T-helper 2 cell treated with Interferon-gamma antibody and Interleukin-4, amounts not matched to agents 100 ng/mL and 5 ng/mL, for 36 hours (primary cell): ENCODE results near the gene LDB3. TPM values are rescaled to one million over a fixed set of nuclear protein-coding genes. Genes with fewer than 3 reads are reported as not detected.
"Not testable (repeated sequence)": the region's sequence is repeated elsewhere in the genome, so short reads cannot be mapped to it uniquely, and the experiment has no call there.

Experiments used
- intact Hi-C: fragments of 100-400 bp; cut with micrococcal nuclease; formaldehyde crosslinking; loops from one replicate; pipeline ENCODE4 v1.15.1; 2023
- total RNA-seq: library from RNA; stranded (reverse); gene quantifications from 2 replicates; pipeline ENCODE4 v1.2.3, GENCODE V29; 2022

The LDB3 gene
- total RNA-seq, 1 donor from 2014 or later: 0.05 TPM

DNA sequence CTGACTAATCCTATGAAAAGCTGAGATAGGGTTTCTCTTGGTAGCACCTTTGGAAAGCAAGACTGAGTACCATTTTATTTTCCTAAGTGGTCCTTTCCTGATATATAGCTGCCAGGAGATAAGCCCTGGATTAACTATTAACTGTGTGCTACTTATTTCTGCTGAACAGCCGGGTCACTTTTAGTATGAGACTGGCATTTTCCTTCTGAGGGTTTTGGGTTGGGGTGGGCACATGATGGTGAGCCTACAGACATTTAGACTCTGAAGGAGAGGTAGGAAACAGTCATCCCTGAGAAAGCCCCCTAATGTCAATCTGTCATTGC, 58.3 kb downstream of the LDB3 start:
- intact Hi-C loops: no loop called here

DNA sequence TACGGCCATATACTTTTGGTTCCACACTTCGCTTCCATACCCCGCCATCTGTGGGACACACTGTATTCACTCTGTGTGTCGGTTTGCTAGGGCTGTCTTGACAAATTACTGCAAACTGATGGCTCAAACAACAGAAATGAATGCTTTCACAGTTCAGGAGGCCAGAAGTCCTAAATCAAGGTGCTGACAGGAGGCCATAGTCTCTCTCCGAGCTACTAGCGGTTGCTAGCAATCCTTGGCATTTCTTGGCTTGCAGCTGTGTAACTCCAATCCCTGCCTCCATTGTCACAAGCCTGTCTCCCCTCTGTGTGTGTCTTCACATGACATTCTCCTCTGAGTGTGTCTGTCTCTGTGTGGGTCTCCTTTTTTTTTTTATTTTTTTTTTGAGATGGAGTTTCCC, 59.2 kb downstream of the LDB3 start:
- intact Hi-C loops: no loop called here

- intact Hi-C loops: no loop called here
Measured at GRCh38 chr10:86728056-86728455, 59.7 kb downstream of the LDB3 start.

DNA sequence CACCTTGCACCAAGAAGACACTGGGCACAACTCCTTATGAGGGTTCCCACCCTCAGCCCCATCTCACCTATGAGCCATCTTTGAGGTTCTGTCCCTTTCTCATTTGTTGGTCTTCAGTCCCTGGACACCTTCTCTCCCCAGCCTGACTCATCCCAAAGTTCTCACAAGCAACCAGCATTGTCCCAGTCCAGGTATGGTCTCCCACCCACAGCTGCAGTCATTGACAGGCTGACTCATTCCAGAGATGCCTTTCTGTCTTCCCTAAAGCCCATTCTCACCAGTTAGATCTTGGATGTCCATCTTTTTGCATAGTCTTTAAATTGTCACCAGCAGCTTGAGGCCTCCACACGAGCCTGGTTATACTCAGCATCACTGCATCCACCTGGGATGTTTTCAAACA, 61.4 kb downstream of the LDB3 start:
- intact Hi-C loops: no loop called here

GRCh38 chr10:86730227-86730626, 61.9 kb downstream of the LDB3 start:
- intact Hi-C loops: no loop called here

DNA sequence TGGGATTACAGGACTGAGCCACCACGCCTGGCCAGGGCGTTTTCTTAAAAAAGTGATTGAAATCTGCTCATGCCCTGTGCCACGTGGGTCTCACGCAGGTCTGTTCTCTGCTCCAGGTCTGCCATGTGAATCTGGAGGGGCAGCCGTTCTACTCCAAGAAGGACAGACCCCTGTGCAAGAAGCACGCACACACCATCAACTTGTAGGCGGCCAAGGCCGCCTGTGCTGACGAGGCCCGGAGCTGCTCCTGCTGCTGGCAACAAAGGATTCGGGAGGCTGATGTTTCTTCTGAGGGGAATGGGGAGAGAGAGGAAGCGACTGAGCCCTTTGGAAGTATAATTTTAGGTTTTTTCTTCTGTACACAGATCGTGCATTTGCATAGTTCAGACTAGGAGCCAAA, 64.5 kb downstream of the LDB3 start:
- intact Hi-C loops: no loop called here

GRCh38 chr10:86733260-86733671, 65.0 kb downstream of the LDB3 start:
- intact Hi-C loops: no loop called here

DNA sequence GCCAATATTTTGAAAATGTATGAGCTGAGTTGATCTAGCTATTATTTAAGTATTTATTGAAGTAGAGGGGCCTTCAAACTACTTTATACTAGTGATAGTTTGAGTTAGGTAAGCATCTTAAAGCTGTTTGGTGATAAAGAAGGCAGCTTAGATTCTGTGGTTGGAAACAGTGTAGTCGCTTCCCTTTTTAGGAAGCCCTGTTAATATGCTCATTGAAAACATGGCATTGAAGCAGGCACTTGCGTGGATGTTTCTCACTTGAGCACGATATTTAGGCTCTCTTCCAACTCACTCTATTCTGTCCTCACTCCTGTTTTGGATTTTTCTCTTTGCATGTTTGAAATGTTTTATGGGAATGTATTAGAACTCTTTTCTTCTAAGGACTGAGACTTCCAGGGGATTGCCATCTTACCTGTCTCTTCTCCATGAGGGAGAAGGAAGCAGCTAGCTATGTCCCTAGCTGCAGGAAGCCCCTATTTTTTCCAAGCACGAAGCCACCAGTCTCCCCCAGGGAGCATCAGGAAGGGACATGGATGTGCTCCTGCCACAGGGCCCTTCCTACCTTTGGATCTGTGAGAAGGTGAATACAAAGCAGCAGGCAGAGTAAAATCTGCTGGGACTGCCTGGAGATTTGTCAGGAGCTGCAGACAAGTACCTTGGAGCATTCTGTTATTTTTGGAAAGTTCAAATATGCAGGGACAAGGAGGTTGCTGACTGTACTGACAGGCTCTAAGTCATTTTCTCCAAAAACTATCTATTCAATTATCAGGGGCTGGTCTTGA, 66.1 kb downstream of the LDB3 start:
- intact Hi-C loops: no loop called here

DNA sequence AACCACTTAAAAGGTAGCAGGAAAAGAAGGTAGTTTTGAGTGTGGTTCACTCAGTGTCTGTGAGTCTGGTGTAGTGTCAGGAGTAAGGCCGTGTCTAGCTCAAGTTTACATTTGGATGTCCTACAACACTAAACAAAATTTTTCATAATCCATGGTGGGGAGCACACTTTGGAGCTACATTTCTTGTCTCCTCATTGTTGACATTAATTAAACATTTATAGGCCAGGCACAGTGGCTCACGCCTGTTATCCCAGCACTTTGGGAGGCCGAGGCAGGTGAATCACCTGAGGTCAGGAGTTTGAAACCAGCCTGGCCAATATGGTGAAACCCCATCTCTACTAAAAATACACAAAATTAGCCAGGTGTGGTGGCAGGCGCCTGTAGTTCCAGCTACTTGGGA, 67.0 kb downstream of the LDB3 start:
- intact Hi-C loops: not testable (repeated sequence)

DNA sequence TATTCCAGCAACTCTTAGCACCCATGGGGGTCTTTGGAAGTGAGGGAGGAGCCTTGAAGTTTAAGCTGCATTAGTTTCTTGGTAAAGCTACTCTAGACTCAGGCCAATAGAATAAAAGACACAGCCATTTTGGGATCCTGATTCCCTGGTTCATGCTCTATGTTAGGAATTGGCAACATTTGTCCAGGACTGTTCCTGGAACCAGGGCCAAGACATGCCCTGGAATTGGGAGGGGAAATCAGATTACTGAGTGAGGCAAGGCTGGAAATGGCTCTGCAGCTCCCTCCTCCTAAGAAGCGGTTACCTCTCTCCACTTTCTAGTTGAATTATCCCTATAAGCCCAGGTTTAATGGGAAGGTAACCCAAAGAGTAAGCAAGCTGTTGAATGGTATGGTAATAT, 73.9 kb downstream of the LDB3 start:
- intact Hi-C loops: no loop called here

GRCh38 chr10:86744067-86744725, 75.9 kb downstream of the LDB3 start:
- intact Hi-C loops: no loop called here

GRCh38 chr10:86747796-86748581, 79.7 kb downstream of the LDB3 start:
- intact Hi-C loops: no loop called here

- intact Hi-C loops: no loop called here
Measured at GRCh38 chr10:86749854-86750253, 81.5 kb downstream of the LDB3 start.

- intact Hi-C loops: no loop called here
Measured at GRCh38 chr10:86751477-86751876, 83.2 kb downstream of the LDB3 start.

GRCh38 chr10:86752311-86752710, 84.0 kb downstream of the LDB3 start:
- intact Hi-C loops: no loop called here

DNA sequence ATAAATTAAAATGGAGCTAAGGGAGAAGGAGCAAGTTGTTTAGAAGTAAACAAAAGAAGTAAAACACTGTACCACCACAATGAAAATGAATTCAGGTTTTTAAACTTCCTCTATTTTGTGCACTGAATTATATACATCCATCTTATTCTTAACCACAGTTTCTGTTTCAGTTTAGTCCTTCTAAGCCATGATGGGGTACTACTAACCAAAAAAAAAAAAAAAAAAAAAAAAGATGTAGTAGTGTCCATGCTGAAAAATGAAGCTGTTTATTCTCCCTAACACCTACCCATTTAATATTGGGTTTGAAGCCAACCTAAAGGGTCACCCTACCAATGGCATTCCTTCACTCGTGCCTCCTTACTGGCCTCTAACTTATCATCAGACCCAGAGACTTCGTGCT, 84.7 kb downstream of the LDB3 start:
- intact Hi-C loops: no loop called here

DNA sequence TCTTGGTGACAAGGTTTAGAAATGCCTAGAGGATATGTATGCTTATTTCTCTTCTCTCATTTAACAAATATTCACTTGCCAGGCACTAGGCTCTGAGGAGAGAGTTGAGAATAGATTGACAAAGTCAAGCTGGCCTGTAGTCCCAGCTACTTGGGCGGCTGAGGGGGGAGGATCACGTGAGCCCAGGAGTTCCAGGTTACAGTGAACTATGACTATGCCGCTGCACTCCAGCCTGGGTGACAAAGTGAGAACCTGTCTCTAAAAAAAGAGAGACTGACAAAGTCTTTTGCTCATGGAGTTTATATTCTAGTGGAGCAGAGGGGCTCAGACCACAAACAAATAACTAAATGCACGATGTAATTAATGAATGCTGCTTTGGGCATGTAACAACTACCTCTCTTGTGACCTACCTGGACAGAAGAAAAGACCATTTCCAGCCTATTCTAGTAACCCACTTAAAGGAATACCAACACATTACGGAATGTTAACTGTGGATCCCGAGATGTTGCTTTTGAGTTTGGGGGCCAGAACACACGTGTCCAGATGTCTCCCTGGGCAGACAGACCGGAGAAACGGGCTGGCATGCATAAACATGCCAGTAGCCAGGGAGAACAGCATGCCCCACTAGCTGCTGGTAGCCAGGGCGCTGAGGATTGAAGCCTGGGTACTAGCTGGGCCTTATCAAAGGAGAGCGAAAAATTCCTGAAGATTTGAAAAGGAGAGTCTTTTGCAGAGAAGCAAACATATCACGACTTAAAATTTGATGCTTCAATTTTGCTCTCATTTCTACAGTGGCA, 85.5 kb downstream of the LDB3 start:
- intact Hi-C loops: no loop called here

DNA sequence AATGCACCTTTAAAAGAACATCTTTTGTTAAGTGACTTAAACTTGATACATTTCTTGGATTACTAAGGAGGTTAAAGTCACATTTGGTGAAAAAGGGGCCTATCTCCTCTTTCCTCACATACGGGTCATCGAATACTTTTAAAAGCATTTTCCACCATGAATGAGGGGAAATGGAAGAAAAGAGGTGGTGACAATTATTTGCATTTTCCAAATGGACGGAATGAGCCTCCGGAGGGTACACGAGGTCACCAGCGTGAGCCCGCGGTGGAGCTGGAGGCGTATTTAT, 87.1 kb downstream of the LDB3 start:
- intact Hi-C loops: loop anchor here (5.0 kb wide), 1 partner anchor 353 kb away; no protein-coding TSS in a partner anchor

- intact Hi-C loops: loop anchor here (1.0 to 5.0 kb wide), 3 partner anchors 45 to 354 kb away; partner anchors contain the start of genes GLUD1 and SHLD2
Measured at GRCh38 chr10:86755740-86756510, 87.6 kb downstream of the LDB3 start.

DNA sequence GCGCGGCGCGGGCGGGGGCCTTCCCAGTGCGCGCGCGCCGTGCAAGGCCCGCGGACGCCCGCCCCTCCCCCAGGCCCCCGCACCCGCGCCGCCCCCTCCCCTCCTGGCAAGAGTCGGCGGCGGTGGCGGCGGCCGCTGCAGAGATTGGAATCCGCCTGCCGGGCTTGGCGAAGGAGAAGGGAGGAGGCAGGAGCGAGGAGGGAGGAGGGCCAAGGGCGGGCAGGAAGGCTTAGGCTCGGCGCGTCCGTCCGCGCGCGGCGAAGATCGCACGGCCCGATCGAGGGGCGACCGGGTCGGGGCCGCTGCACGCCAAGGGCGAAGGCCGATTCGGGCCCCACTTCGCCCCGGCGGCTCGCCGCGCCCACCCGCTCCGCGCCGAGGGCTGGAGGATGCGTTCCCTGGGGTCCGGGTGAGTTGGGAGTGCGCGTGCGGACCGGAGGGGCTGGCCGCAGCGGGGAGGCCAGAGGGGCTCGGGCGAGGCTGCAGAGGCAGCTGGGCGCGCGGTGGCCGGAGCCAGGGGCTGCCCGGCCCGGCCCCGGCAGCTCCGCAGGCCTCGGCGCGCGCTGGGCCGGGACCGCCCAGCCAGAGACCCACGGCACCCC, 88.3 kb downstream of the LDB3 start, which contains the start of gene BMPR1A:
Gene BMPR1A (plus strand): TSS at position 109 of the 602 bp plus-strand sequence. CDS start 119,400 bp downstream, outside the sequence.
- intact Hi-C loops: loop anchor here (1.0 to 5.0 kb wide), 4 partner anchors 45 to 354 kb away; partner anchors contain the start of genes GLUD1, SHLD2 and WAPL
